Limb (tissue), 2 donors: ENCODE data around the gene AP2B1.

Source experiments
- DNase-seq, 2 donors: peaks; one replicate each; pipeline ENCODE4 v3.0.0-alpha.2; 2016; ENCODE audit errors: extremely low spot score in 2 of 2

AP2B1 gene

DNA sequence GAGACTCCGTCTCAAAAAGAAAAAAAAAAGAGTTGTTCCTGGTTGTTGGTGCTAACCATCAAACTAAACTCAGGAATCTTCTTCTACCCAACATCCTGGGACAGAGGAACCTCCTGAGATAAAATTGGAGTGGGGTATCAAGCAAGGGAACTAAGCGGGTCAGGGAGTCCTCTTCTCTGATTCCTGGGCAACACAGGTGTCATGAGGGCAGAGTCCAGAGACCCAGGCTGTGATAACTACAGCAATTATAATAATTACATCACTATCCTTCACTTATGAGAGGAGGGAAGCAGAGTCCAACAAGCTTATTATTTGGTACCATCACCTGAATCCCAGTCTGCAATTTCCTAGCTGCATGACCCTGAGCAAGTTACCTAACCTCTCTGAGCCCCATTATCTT, 181.7 kb downstream of the AP2B1 start:
- no peak for DNase-seq

- DNase-seq: no peak
Observed at GRCh38 chr17:35769895-35770486, 182.9 kb downstream of the AP2B1 start.

DNA sequence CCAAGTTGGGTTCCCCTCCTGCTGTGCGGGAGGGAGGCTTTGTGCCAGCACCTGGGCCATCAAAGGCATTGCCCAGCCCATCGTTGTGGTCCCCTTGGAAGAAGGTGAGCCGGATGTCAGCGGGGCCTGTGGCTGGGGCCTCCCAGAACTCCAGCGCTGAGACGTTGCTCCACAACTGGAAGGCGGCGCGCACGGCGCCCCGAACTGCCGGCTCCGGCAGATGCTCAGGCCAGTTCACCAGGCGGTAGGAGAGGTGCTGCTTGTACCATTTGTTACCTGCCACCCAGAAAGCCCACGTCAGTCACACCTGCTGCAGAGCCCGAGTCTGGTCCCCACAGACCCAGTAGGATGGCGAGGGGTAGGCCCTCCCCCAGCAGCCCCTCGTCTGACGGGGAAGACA, 186.0 kb downstream of the AP2B1 start:
- DNase-seq: no peak

DNA sequence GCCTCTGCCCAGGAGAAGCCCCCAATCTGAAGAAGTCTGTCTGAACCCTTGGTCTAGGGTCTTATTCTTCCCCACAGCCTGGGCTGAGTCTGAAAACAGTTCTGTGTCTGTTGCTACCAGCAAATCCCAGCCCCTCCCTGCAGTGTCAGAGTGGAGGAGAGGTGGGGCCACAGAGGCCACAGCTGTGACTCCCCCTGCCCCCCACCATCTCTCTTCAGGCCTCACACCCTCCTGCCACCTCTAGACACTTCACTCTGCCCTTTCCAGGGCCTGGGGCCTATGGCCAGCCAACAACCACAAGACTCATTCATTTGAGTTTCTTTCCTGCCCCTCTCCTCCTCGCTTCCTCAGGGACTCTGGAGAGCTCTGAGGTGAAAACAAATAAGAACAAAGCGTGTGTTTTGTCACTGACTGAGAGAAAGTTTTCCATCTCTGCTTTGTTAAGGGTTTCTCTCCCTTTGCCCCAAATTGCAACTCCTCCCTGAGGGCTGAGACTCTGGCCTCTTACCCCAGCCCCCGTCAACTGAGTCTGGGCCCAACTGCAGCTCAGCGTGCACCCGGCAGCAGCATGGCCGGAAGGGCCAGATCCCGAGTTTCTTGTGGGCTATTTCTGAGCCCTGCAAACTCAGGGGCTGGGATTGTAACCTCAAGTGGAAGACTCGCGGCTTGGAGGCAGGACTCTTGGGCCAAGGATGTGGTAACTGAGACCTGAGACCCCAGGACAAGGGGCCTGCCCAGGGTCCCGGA, 186.7 kb downstream of the AP2B1 start:
- DNase-seq: no peak

DNA sequence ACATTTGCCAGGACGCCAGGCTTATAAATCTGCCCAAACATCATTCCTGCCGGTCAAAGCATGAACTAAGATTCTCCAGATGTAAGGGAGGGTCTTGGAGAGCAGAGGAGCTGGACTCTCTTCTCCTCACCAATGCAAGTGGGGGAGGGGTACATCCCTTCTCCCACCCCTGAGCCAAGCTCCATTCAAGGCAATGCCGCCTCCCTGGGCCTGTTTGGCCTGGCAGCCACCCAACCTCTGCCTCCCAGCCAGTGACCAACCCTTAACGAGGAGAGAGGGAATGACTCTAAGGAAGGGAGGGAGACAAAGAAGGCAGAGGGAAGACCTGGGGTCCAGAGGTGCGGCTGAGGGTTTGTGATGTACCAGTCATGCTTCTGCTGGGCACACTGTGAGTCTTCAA, 187.4 kb downstream of the AP2B1 start:
- peak in 1 of 2 donors; percentile 74 for DNase-seq

DNA sequence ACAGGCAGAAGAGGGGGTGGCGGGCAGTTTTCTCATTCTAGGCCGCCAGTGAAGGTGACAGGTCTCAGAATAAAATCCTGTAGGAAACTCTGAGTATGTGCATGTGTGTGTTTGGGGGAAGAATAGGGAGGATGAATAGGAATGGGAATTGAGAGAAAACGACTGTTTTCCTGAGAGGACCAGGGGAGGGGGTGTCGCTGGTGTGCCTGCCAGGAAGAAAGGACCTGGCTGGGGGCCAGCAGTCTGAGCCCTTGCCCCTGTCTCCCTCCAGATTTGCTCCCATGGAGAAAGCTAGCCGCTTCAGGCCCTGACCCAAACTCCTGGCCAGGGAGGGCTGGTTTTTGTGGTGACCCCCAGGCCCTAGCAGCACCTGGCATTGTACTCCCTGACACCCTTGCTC, 187.9 kb downstream of the AP2B1 start:
- DNase-seq: peak in 1 of 2 donors; percentile 46

GRCh38 chr17:35775583-35775982, 188.5 kb downstream of the AP2B1 start:
- no peak for DNase-seq
